ENCODE measurements around the gene MINDY1. TPM values are rescaled to one million over a fixed set of nuclear protein-coding genes. Genes with fewer than 3 reads are reported as not detected.

The MINDY1 gene
- total and polyA plus RNA-seq, 9 of the 15 experiments (the other 6 are each of a cell fraction or from before 2014, with no cell fraction given): 0.49 to 11.0 (median 6.0) TPM

DNA sequence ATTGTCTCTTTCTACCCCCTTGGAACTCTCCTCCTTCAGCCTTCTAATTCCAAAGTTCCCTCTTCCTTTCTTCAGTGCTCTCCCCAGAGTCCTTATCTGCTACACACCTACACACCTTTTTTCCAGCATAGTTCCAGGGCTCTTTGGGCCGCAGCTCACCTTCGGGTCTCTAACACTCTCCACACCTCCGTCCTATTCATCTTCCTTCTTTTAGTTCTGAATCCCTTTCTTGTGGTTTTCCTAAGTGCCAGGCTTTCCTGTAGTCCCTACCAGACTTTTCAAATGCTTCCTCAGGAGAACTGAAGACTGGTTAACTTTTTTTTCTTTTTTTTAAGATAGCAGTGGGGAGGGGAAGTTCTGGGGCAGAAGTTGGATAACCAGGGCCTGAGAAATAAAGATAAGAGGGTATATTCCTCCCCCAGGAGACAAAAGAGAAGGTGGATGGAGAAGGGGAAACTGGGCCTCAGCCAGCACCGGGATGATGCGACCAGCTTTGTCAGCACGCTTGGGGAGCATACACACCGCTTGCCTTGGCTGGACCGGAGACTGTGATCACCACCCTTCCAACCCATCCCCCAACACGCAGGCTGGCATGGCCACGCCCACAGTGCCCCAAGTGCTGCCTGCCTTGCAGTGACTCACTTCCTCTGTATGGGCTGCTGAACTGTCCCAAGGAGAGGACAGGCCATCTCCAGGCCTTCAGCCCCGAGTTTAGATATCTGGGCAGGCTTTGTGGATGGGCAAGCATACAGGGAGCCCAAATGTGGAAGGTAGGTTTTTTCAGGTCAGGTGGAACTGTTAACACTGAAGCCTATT, 29.6 kb downstream of the MINDY1 start (continued):
- no peak for TF ChIP-seq ZBTB7A (IDR thresholded peaks at IDR 0.05; ENCODE audit: borderline replicate concordance, control insufficient read depth, low read depth, low read length)
- TF ChIP-seq GABPB1 (CRISPR knock-in tag; IDR thresholded peaks at IDR 0.05): peak; percentile 73
- no peak for TF ChIP-seq PPARD (CRISPR knock-in tag; IDR thresholded peaks at IDR 0.05)
- TF ChIP-seq CTCFL (IDR thresholded peaks at IDR 0.05; ENCODE audit: borderline replicate concordance, insufficient read depth, low read depth, low read length, poor library complexity, severe bottlenecking): peak; percentile 20
- TF ChIP-seq TARDBP (IDR thresholded peaks at IDR 0.05): no peak
- TF ChIP-seq FOXJ3 (CRISPR knock-in tag; IDR thresholded peaks at IDR 0.05): no peak
- no peak for TF ChIP-seq U2AF2 (optimal IDR thresholded peaks at IDR 0.05; ENCODE audit: low read depth, low read length)
- peak; percentile 40; the same call in 1 of the 2 replicates for TF ChIP-seq FOXJ2 (tag; IDR thresholded peaks at IDR 0.05)
- peak; percentile 86 for TF ChIP-seq DMBX1 (CRISPR knock-in tag; IDR thresholded peaks at IDR 0.05; ENCODE audit: borderline replicate concordance)
- TF ChIP-seq ZNF592 (IDR thresholded peaks at IDR 0.05): peak; percentile 96
- TF ChIP-seq CUX1 (CRISPR knock-in tag; IDR thresholded peaks at IDR 0.05): no peak
- TF ChIP-seq ETV1 (tag; conservative IDR thresholded peaks at IDR 0.05; ENCODE audit: low read depth): peak; percentile 77
- no peak; the same call in 1 of the 2 replicates for TF ChIP-seq PKNOX1 (IDR thresholded peaks at IDR 0.05)
- TF ChIP-seq ATF7 (IDR thresholded peaks at IDR 0.05): peak; percentile 36; the same call in 1 of the 2 replicates

Data from K562 (cell line).